Measurements from ENCODE around the gene NFIC. TPM values are rescaled to one million over a fixed set of nuclear protein-coding genes. Genes with fewer than 3 reads are reported as not detected.
"Not testable (repeated sequence)": the region's sequence is repeated elsewhere in the genome, so short reads cannot be mapped to it uniquely, and the experiment has no call there.

The NFIC gene
- total RNA-seq, 1 donor from 2014 or later, result 17.8 TPM

GRCh38 chr19:3346677-3347353, 19.6 kb upstream of the NFIC start:
- DNase-seq (ENCODE audit: extremely low spot score, unreplicated experiment), result no peak
- Mint-ChIP-seq H3K4me1 (ENCODE audit: unreplicated experiment) (peaks cover 3% of the 10 kb centered on the region), H3K36me3 (no peaks in the 10 kb centered on the region), H3K27ac (no peak overlapping the region), H3K4me3 (no peak overlapping the region), H3K9me3 (no peaks in the 10 kb centered on the region), H3K27me3 (peaks cover 30% of the 10 kb centered on the region)
- TF ChIP-seq CTCF (conservative IDR thresholded peaks at IDR 0.05), result no peak

- H3K4me3 Mint-ChIP-seq, result no peak overlapping the region
- H3K27me3 Mint-ChIP-seq, result peaks cover 33% of the 10 kb centered on the region
- H3K36me3 Mint-ChIP-seq, result no peaks in the 10 kb centered on the region
- DNase-seq (ENCODE audit: extremely low spot score, unreplicated experiment), result no peak
- H3K4me1 Mint-ChIP-seq (ENCODE audit: unreplicated experiment), result peaks cover 3% of the 10 kb centered on the region
- TF ChIP-seq CTCF (conservative IDR thresholded peaks at IDR 0.05), result no peak
- no peaks in the 10 kb centered on the region for H3K9me3 Mint-ChIP-seq
- H3K27ac Mint-ChIP-seq, result no peak overlapping the region
Measured at GRCh38 chr19:3348042-3348441, 18.3 kb upstream of the NFIC start.

- not testable (repeated sequence) for H3K36me3 Mint-ChIP-seq; DNase-seq (ENCODE audit: extremely low spot score, unreplicated experiment); H3K9me3 Mint-ChIP-seq; H3K27ac Mint-ChIP-seq; H3K4me3 Mint-ChIP-seq; H3K4me1 Mint-ChIP-seq (ENCODE audit: unreplicated experiment)
- peaks cover 37% of the 10 kb centered on the region for H3K27me3 Mint-ChIP-seq
Measured at GRCh38 chr19:3348469-3348868, 17.9 kb upstream of the NFIC start.

GRCh38 chr19:3350014-3350663, 16.2 kb upstream of the NFIC start:
- Mint-ChIP-seq H3K4me3 (no peak overlapping the region), H3K27me3 (peaks cover 43% of the 10 kb centered on the region), H3K9me3 (no peaks in the 10 kb centered on the region), H3K4me1 (ENCODE audit: unreplicated experiment) (peaks cover 3% of the 10 kb centered on the region), H3K27ac (no peak overlapping the region), H3K36me3 (no peaks in the 10 kb centered on the region)
- TF ChIP-seq CTCF (conservative IDR thresholded peaks at IDR 0.05), result no peak
- no peak for DNase-seq (ENCODE audit: extremely low spot score, unreplicated experiment)

GRCh38 chr19:3351702-3352447, 14.5 kb upstream of the NFIC start:
- peaks cover 59% of the 10 kb centered on the region for H3K27me3 Mint-ChIP-seq

More at GRCh38 chr19:3351702-3352447, 14.5 kb upstream of the NFIC start:
- DNase-seq (ENCODE audit: extremely low spot score, unreplicated experiment), result no peak
- Mint-ChIP-seq H3K27ac (no peak overlapping the region), H3K9me3 (no peaks in the 10 kb centered on the region), H3K36me3 (no peaks in the 10 kb centered on the region), H3K4me1 (ENCODE audit: unreplicated experiment) (peaks cover 3% of the 10 kb centered on the region), H3K4me3 (no peak overlapping the region)
- no peak for TF ChIP-seq CTCF (conservative IDR thresholded peaks at IDR 0.05)
